Measurements from ENCODE around the gene LORICRIN.

LORICRIN gene

GRCh38 chr1:153271711-153272110, 12.2 kb downstream of the LORICRIN start:
- Histone ChIP-seq H3K9me3 (ENCODE audit: control insufficient read depth, insufficient read depth, low read depth, low read length) (no peaks in the 10 kb centered on the region), H3K4me1 (ENCODE audit: control insufficient read depth, insufficient read depth, low read length) (no peaks in the 10 kb centered on the region), H3K4me3 (ENCODE audit: low read depth, low read length) (no peak overlapping the region), H3K36me3 (ENCODE audit: control insufficient read depth in 2 of 2, insufficient read depth in 1 of 2, low read length in 2 of 2) (no peaks in the 10 kb centered on the region), H3K27ac (ENCODE audit: extremely low read depth, low read depth, low read length) (no peak overlapping the region)
- TF ChIP-seq ZNF175 (tag by site-specific recombination; IDR thresholded peaks at IDR 0.05), result no peak
- no peak for TF ChIP-seq ZNF560 (tag by site-specific recombination; IDR thresholded peaks at IDR 0.05; ENCODE audit: borderline replicate concordance)
- no peak for TF ChIP-seq FEZF1 (tag by site-specific recombination; IDR thresholded peaks at IDR 0.05)
- TF ChIP-seq ZNF391 (tag by site-specific recombination; IDR thresholded peaks at IDR 0.05; ENCODE audit: borderline replicate concordance, low read depth), result no peak
- TF ChIP-seq YY1 (tag by site-specific recombination; IDR thresholded peaks at IDR 0.05), result no peak
- TF ChIP-seq ZNF518A (tag by site-specific recombination; conservative IDR thresholded peaks at IDR 0.05; ENCODE audit: low read depth), result no peak
- TF ChIP-seq, protein P1, sequence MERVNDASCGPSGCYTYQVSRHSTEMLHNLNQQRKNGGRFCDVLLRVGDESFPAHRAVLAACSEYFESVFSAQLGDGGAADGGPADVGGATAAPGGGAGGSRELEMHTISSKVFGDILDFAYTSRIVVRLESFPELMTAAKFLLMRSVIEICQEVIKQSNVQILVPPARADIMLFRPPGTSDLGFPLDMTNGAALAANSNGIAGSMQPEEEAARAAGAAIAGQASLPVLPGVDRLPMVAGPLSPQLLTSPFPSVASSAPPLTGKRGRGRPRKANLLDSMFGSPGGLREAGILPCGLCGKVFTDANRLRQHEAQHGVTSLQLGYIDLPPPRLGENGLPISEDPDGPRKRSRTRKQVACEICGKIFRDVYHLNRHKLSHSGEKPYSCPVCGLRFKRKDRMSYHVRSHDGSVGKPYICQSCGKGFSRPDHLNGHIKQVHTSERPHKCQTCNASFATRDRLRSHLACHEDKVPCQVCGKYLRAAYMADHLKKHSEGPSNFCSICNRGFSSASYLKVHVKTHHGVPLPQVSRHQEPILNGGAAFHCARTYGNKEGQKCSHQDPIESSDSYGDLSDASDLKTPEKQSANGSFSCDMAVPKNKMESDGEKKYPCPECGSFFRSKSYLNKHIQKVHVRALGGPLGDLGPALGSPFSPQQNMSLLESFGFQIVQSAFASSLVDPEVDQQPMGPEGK (tag by site-specific recombination; IDR thresholded peaks at IDR 0.05), result no peak
- TF ChIP-seq ZNF155 (tag by site-specific recombination; IDR thresholded peaks at IDR 0.05), result no peak
- ChIA-PET POLR2A (no interaction called here), CTCF (no interaction called here)

GRCh38 chr1:153272186-153272585, 12.7 kb downstream of the LORICRIN start:
- H3K9me3 ChIP-seq (ENCODE audit: control insufficient read depth, insufficient read depth, low read depth, low read length), result no peaks in the 10 kb centered on the region
- CTCF ChIA-PET, result no interaction called here
- H3K4me3 ChIP-seq (ENCODE audit: low read depth, low read length), result no peak overlapping the region
- POLR2A ChIA-PET, result no interaction called here
- H3K27ac ChIP-seq (ENCODE audit: extremely low read depth, low read depth, low read length), result no peak overlapping the region
- no peaks in the 10 kb centered on the region for H3K36me3 ChIP-seq (ENCODE audit: control insufficient read depth in 2 of 2, insufficient read depth in 1 of 2, low read length in 2 of 2)
- no peaks in the 10 kb centered on the region for H3K4me1 ChIP-seq (ENCODE audit: control insufficient read depth, insufficient read depth, low read length)
- TF ChIP-seq ZNF791 (tag by site-specific recombination; IDR thresholded peaks at IDR 0.05) (no peak), GLI4 (tag by site-specific recombination; IDR thresholded peaks at IDR 0.05) (no peak), GFI1B (tag by site-specific recombination; IDR thresholded peaks at IDR 0.05) (no peak), ZSCAN30 (tag by site-specific recombination; IDR thresholded peaks at IDR 0.05) (no peak), ZNF366 (tag by site-specific recombination; conservative IDR thresholded peaks at IDR 0.05) (no peak), ZNF19 (tag by site-specific recombination; IDR thresholded peaks at IDR 0.05; ENCODE audit: low read depth) (no peak), ZNF777 (tag by site-specific recombination; IDR thresholded peaks at IDR 0.05; ENCODE audit: borderline replicate concordance) (no peak), ZXDB (tag by site-specific recombination; IDR thresholded peaks at IDR 0.05) (no peak), PRDM1 (tag by site-specific recombination; IDR thresholded peaks at IDR 0.05) (no peak), HOXD13 (CRISPR knock-in tag; IDR thresholded peaks at IDR 0.05; ENCODE audit: borderline replicate concordance) (no peak), ZNF23 (tag by site-specific recombination; IDR thresholded peaks at IDR 0.05; ENCODE audit: borderline replicate concordance) (no peak)
- TF ChIP-seq, protein P2, sequence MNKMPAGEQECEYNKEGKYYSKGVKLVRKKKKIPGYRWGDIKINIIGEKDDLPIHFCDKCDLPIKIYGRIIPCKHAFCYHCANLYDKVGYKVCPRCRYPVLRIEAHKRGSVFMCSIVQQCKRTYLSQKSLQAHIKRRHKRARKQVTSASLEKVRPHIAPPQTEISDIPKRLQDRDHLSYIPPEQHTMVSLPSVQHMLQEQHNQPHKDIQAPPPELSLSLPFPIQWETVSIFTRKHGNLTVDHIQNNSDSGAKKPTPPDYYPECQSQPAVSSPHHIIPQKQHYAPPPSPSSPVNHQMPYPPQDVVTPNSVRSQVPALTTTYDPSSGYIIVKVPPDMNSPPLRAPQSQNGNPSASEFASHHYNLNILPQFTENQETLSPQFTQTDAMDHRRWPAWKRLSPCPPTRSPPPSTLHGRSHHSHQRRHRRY (tag by site-specific recombination; IDR thresholded peaks at IDR 0.05), result no peak
- TF ChIP-seq, protein P3, sequence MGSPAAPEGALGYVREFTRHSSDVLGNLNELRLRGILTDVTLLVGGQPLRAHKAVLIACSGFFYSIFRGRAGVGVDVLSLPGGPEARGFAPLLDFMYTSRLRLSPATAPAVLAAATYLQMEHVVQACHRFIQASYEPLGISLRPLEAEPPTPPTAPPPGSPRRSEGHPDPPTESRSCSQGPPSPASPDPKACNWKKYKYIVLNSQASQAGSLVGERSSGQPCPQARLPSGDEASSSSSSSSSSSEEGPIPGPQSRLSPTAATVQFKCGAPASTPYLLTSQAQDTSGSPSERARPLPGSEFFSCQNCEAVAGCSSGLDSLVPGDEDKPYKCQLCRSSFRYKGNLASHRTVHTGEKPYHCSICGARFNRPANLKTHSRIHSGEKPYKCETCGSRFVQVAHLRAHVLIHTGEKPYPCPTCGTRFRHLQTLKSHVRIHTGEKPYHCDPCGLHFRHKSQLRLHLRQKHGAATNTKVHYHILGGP (tag by site-specific recombination; IDR thresholded peaks at IDR 0.05), result no peak

Data from HEK293 (cell line).